Measurements from ENCODE around the gene TLE6.

The TLE6 gene

GRCh38 chr19:3012621-3013262 is 35.4 kb downstream of the TLE6 start:
- POLR2A ChIA-PET: no interaction called here
- no peak overlapping the region for H3K4me3 ChIP-seq (ENCODE audit: low read depth, low read length)
- DNase-seq (ENCODE audit: low read depth, low spot score): no peak
- TF ChIP-seq CTCF (IDR thresholded peaks at IDR 0.05; ENCODE audit: insufficient read depth, low read length, missing control alignments): no peak
- CTCF ChIA-PET: interaction anchor here (0.7 kb wide), 1 partner anchor 54 kb away, joined by 3 read pairs; no protein-coding TSS in a partner anchor

GRCh38 chr19:3013263-3013725 is 35.9 kb downstream of the TLE6 start:
- ChIA-PET POLR2A (no interaction called here), CTCF (interaction anchor here (0.7 kb wide), 1 partner anchor 55 kb away, joined by 3 read pairs; no protein-coding TSS in a partner anchor)
- TF ChIP-seq CTCF (IDR thresholded peaks at IDR 0.05; ENCODE audit: insufficient read depth, low read length, missing control alignments): no peak
- H3K4me3 ChIP-seq (ENCODE audit: low read depth, low read length): no peak overlapping the region
- DNase-seq (ENCODE audit: low read depth, low spot score): no peak

- no peak for TF ChIP-seq CTCF (IDR thresholded peaks at IDR 0.05; ENCODE audit: insufficient read depth, low read length, missing control alignments)
- DNase-seq (ENCODE audit: low read depth, low spot score): no peak
- no peak overlapping the region for H3K4me3 ChIP-seq (ENCODE audit: low read depth, low read length)
- CTCF ChIA-PET: no interaction called here
- POLR2A ChIA-PET: no interaction called here
Observed at GRCh38 chr19:3014135-3014534, 36.8 kb downstream of the TLE6 start.

GRCh38 chr19:3015126-3016057 is 38.0 kb downstream of the TLE6 start:
- POLR2A ChIA-PET: interaction anchor here (0.6 kb wide), 1 partner anchor 79 kb away, joined by 3 read pairs; the partner anchor contains the start of gene GNA11

GRCh38 chr19:3017923-3018322 is 40.6 kb downstream of the TLE6 start:
- no peak for TF ChIP-seq CTCF (IDR thresholded peaks at IDR 0.05; ENCODE audit: insufficient read depth, low read length, missing control alignments)
- no peak for DNase-seq (ENCODE audit: low read depth, low spot score)
- POLR2A ChIA-PET: no interaction called here
- H3K4me3 ChIP-seq (ENCODE audit: low read depth, low read length): no peak overlapping the region
- CTCF ChIA-PET: interaction anchor here (0.7 to 1.2 kb wide), 2 partner anchors 13 to 17 kb away, joined by 3 read pairs; no protein-coding TSS in a partner anchor

More at GRCh38 chr19:3015126-3016057, 38.0 kb downstream of the TLE6 start:
- no peak for TF ChIP-seq CTCF (IDR thresholded peaks at IDR 0.05; ENCODE audit: insufficient read depth, low read length, missing control alignments)
- DNase-seq (ENCODE audit: low read depth, low spot score): no peak
- CTCF ChIA-PET: interaction anchor here (0.6 to 1.8 kb wide), 3 partner anchors 61 to 1916 kb away, joined by 3 to 6 read pairs (median 4); no protein-coding TSS in a partner anchor
- H3K4me3 ChIP-seq (ENCODE audit: low read depth, low read length): no peak overlapping the region

All from AG04449 (cell line).